GM12873 (cell line): ENCODE results near the gene SLCO2A1.

Source experiments
- CTCF ChIP-seq: IDR thresholded peaks from 2 replicates; pipeline ENCODE4 v1.5.1; 2012; ENCODE audit warnings: low read depth, mild to moderate bottlenecking, moderate library complexity, low read length, control low read depth; ENCODE audit not compliant: insufficient read depth; ENCODE audit errors: missing control alignments

The SLCO2A1 gene

GRCh38 chr3:134074790-134075567 lies 45.3 kb upstream of the SLCO2A1 start:
- TF ChIP-seq CTCF: no peak

GRCh38 chr3:134074001-134074789 lies 44.5 kb upstream of the SLCO2A1 start:
- no peak for TF ChIP-seq CTCF

GRCh38 chr3:134073583-134073945 lies 43.8 kb upstream of the SLCO2A1 start:
- no peak for TF ChIP-seq CTCF

- no peak for TF ChIP-seq CTCF
These were observed 43.3 kb upstream of the SLCO2A1 start for GRCh38 chr3:134072881-134073582.

- no peak for TF ChIP-seq CTCF
These were observed 38.7 kb upstream of the SLCO2A1 start for GRCh38 chr3:134068429-134068828.

GRCh38 chr3:134067531-134068161 lies 37.9 kb upstream of the SLCO2A1 start:
- no peak for TF ChIP-seq CTCF
